Suppressor macrophage (primary cell): Measurements from ENCODE around the gene TFG.

Experiments used
- DNase-seq, 4 experiments: peaks; one replicate each; pipeline ENCODE4 v3.0.0-alpha.2; 2020 to 2022

Gene TFG

GRCh38 chr3:100708644-100708988 lies 678 bp upstream of the TFG start:
- no peak for DNase-seq

- DNase-seq = peak; percentile 19 to 41 (median 32)
Observed at GRCh38 chr3:100709842-100710260, 557 bp downstream of the TFG start.

- DNase-seq = peak; percentile 50 to 76 (median 70)
Observed at GRCh38 chr3:100710261-100710968, 1.1 kb downstream of the TFG start.

DNA sequence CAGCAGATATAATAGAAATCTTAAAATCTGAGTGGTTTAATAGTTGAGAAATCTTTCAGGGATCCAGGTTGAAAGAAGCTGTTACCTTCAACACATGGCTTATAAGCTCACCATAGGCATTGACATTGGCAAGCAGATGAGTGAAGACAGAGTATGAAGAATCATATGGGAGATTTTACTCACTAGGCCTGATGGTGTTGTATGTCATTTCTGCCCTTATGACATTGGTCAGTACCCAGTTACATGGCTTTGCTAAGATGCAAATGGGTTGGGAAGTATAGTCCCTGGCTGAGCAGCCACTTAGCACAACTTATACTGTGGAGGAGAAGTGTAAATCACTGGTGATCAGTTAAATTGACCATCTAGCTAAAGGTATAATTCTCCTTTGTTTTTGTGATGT lies 5.9 kb downstream of the TFG start:
- DNase-seq = no peak

DNA sequence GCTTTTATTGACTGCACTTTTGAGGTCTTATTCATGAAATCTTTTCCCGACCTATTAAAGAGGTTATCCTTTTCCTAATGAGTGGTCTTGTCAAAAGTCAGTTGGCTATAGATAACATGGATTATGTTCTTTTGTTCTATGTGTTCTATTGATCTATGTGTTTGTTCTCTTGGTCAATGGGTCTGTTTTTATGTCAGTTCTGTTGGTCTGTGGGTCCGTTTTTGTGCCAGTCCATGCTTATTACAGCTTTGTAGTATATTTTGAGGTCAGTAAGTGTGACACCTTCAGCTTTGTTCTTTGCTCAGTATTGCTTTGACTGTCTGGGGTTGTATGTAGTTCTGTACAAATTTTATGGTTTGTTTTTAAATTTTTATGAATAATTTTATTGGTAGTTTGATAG lies 7.8 kb downstream of the TFG start:
- DNase-seq = no peak

GRCh38 chr3:100717637-100718487 lies 8.6 kb downstream of the TFG start:
- DNase-seq = no peak

DNA sequence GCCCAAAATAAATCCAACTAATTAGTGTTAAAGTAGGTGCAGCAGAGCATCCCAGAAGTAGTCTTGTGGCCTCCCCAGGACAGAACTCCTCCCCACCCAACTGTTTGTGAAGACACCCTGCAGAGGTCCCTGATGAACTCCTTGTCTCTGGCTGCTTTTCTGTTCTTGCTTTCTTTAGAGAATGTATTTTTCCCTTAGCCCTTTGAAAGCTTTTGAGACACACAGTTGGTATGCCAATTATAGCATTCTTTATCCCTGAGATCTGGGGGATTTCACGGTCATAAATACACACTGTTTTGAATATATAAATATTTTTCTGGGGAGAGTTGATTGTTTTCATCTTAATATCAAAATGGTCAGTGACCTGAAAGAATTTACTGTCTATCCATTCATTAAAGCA lies 9.8 kb downstream of the TFG start:
- DNase-seq = no peak

- no peak for DNase-seq
Observed at GRCh38 chr3:100720426-100720825, 11.1 kb downstream of the TFG start.

- no peak for DNase-seq
Observed at GRCh38 chr3:100725935-100726513, 16.7 kb downstream of the TFG start.

DNA sequence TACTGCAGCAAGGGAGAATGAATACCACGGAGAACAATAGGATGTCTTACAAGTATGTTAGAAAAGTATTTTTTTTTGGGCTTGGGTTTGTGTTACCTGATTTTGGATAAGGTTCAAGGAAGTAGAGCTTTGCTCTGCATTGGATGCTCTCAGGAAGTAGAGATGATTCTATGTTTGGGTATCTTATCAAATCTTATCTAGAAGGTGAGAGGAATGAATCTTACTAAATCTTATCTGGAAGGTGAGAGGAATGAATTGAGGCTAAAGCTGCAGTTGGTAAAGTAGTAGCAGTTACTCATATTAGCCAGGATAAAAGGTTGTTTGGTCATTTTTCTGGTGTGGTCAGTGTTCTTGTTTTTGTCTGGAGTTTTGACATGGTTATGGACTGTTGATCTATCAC lies 17.4 kb downstream of the TFG start:
- no peak for DNase-seq

DNA sequence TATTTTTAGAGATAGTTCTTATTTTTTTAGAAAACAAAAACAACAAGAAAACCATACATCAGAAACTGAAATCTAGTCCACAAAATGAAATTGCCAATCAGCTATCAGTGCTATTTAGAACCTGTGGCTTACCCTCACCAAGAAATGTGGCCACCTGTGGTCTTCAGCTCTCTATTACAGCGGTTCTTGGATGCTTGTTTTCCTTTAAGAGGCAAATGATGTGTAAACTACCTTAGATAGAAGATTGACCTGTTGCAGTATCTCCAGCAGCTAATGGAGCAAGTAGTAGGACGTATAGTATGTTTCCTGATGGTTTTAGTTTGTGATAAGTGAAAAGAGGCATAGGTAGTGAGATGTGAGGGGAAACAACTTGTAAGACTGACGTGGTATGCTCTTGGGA lies 21.2 kb downstream of the TFG start:
- DNase-seq = no peak

- no peak for DNase-seq
Observed at GRCh38 chr3:100732435-100732834, 23.1 kb downstream of the TFG start.

DNA sequence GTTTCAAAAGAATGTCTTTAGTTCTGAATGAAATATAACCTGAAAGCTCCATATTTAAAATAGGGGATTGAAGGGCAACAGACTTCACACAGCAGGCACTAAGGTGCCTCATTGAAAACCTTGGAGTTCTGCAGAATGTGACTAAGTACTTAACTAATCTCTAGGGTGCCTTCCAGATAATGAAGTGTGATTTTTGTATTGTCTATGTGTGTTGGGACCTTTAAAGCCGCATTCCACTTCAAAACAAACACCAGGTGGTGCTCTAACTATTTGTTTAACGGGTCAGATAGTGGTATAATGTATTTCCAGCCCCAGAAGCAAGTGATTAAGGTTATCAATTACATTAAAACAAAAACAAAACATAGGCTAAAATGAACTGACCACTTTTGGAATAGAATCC lies 28.0 kb downstream of the TFG start:
- peak in 2 of 4 experiments; percentile 12 to 30 for DNase-seq

DNA sequence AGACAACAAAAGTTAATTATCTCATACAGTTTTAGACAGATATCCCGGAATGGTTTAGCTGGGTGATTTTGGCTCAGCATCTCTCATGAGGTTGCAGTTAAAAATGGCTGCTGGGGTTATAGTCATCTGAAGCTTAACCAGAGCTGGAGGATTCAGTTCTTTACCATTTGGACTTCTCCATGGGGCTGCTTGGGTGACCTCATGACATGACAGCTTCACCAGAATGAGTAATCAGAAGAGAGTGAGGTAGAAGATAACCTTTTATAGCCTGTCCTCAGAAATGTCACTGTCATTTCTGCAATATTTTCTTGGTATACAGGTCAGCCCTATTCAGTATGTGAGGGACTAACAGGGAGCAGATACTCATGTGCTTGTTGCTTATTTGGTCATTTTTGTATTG lies 30.9 kb downstream of the TFG start:
- DNase-seq = peak in 3 of 4 experiments; percentile 6 to 56 (median 22)

DNA sequence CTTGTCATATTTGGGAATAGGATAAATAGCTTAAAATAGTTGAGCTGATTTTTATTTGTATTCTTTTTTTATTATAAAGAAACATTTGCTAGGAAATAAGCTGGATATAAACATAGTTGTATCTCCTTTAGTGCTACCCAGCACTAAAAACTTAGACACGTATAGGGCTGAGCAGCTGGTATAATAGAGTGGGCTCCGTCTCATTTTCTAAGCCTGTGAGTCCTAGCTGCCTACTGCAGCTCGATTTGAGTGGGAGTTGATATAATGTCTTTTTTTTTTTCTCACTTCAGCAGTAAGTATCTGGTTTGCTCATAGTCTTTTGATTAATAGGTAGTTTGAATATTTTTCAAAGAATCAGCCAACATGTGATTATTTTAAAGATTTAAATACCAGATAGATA lies 34.2 kb downstream of the TFG start:
- DNase-seq = no peak

DNA sequence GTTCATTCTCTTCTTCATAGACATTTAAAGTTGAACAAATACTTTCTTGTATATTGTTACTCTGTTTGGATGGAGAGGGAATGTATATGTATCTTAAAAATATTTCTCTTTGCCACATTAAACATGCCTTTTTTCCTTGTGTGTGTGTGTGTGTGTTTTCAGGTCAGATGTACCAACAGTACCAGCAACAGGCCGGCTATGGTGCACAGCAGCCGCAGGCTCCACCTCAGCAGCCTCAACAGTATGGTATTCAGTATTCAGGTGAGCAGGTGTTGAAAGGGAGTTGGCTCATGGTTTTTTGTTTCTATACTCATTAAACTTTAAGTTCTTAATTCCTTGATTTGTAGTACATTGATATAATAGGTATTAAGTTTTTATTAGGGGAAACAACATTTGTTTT lies 35.4 kb downstream of the TFG start:
- no peak for DNase-seq

- DNase-seq = no peak
Observed at GRCh38 chr3:100745617-100746016, 36.3 kb downstream of the TFG start.

DNA sequence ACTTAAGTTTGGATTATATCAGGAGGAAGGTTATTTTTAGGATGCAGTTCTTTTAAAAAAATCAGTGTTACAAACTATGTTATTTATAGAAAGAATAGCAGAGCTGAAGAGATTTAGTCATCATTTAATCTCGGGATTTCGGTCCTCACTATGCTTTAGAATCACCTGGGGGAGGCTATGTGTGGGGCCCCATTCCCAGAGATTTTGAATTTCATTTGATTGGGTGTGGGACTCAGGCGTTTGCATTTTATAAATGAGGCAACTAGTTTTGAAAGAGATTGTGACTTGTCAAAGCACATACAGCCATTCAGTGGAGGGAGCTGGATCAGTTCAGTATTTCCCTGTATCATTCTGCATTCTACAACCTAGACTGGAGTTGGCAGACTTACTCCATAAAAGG lies 36.8 kb downstream of the TFG start:
- no peak for DNase-seq

DNA sequence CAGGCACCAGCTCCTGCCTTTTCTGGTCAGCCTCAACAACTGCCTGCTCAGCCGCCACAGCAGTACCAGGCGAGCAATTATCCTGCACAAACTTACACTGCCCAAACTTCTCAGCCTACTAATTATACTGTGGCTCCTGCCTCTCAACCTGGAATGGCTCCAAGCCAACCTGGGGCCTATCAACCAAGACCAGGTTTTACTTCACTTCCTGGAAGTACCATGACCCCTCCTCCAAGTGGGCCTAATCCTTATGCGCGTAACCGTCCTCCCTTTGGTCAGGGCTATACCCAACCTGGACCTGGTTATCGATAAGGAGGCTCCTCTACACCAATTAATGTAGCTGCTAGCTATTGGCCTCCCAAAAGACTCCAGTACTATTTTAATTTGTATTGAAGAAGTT lies 38.9 kb downstream of the TFG start:
- no peak for DNase-seq

DNA sequence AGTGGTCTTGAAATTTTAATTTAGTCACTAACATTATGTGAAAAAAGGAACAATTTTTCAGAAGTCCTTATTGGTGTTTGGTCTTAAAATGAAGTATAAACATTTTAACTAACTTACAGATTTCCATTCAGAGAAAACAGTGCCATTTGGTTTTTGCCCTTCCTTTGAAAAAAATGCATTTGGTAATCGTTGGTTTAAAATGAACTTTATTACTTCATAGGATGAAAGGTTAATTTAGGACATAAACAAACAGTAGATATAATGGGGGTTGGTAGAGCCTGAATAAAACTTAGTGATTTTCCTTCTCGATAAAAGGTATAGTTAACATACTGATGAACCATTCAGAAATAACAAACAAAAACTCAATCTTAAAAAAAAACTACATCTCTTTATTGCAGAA lies 39.7 kb downstream of the TFG start:
- DNase-seq = no peak

GRCh38 chr3:100753846-100754245 lies 44.6 kb downstream of the TFG start:
- no peak for DNase-seq

DNA sequence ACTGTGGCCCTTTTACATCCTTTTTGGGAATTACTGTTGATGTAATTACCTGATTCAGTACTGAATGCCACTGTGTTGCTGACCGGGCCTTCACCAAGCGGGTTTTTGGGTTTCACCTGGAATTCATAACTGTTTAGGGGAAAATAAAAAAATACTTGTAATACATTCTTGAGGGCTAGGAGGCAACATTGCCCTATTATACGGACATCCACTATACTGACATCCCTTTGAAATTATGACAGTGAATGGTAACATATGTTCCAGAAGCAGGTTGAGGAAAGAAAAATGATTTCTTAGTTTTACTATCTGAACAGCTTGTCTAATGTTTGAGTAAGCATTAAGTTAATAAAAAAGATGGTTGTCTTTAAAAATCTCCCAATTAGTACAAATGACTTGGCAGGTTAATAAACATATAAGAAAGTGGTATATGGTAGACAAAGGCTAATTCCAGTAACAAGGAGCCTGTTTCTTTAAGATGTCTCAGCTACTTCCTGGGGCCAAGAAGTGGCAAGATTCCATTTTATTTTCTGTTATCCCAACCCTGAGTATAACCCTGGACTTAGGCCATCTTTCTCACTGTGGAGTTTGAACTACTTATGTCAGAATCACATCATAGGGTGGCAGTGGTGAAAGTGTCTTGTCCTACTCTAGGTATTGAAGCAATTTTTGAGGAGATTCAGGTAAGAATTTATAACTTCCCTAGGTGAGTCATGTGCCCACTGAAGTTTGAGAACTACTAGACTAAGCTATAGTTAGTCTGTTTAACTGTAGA lies 45.5 kb downstream of the TFG start:
- no peak for DNase-seq

DNA sequence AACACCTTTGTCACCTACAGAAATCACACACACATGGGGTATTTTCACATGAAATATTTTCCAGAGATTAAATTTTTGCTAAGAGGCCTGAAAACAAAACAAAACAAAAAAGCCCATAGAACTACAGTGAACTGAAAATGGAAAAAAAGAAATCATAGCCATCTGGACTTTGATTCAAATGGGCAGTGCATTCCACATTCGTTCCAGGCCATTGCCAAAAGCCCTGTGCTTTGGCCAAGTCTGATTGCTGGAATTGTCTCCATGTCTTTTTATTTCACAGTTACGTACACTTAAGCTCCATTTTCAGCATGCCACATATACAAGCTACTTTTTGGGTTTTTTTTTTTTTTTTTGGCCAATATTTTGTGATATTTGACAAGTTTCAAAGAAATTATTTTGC lies 47.1 kb downstream of the TFG start:
- no peak for DNase-seq
